ENCODE results near the gene MOB3B.

The MOB3B gene

DNA sequence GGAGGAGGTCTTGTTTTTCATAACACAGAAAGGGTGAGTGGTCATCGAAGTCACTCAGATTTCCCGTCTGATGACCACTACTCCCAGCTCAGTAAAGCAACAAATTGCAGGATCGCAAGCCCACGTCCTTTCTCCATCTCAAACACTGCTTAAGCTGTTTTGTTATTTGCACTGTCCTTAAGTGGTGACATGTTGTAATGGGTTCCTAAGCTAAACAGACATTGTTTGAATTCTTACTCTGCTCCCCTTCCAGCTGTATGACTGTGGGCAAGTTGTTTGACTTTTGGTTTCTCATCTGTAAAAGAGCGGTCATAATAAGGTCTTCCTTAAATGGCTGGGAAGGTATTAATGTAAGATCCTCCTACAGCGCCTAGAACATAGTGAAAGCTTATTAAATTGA lies 169.9 kb downstream of the MOB3B start:
- H3K4me3 ChIP-seq (ENCODE audit: low read depth, low read length), result no peak overlapping the region
- TF ChIP-seq, protein P1, sequence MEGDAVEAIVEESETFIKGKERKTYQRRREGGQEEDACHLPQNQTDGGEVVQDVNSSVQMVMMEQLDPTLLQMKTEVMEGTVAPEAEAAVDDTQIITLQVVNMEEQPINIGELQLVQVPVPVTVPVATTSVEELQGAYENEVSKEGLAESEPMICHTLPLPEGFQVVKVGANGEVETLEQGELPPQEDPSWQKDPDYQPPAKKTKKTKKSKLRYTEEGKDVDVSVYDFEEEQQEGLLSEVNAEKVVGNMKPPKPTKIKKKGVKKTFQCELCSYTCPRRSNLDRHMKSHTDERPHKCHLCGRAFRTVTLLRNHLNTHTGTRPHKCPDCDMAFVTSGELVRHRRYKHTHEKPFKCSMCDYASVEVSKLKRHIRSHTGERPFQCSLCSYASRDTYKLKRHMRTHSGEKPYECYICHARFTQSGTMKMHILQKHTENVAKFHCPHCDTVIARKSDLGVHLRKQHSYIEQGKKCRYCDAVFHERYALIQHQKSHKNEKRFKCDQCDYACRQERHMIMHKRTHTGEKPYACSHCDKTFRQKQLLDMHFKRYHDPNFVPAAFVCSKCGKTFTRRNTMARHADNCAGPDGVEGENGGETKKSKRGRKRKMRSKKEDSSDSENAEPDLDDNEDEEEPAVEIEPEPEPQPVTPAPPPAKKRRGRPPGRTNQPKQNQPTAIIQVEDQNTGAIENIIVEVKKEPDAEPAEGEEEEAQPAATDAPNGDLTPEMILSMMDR (IDR thresholded peaks at IDR 0.05; ENCODE audit: borderline replicate concordance, insufficient read depth, low read depth, low read length), result no peak

DNA sequence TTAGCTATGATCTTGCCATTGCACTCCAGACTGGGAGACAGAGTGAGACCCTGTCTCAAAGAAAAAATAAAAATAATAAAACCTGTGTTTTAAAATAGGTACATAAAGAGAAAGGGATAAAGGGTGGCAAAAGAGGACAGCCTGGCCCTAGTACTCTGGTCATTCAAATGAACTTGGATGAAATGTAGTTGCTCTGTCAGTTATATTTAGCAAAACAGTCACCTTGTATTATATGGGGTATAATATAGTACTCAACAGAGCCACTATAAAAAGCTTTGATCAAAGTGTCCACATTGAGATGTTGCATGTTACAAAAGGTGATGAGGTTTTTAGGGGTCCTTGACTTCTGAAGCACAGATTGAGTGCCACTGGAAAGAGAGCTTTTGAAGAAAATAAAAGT lies 171.6 kb downstream of the MOB3B start:
- no peak overlapping the region for H3K4me3 ChIP-seq (ENCODE audit: low read depth, low read length)
- TF ChIP-seq, protein P1 (IDR thresholded peaks at IDR 0.05; ENCODE audit: borderline replicate concordance, insufficient read depth, low read depth, low read length), result no peak

- TF ChIP-seq, protein P1 (IDR thresholded peaks at IDR 0.05; ENCODE audit: borderline replicate concordance, insufficient read depth, low read depth, low read length), result no peak
- no peak overlapping the region for H3K4me3 ChIP-seq (ENCODE audit: low read depth, low read length)
Observed at GRCh38 chr9:27356446-27356845, 173.2 kb downstream of the MOB3B start.

DNA sequence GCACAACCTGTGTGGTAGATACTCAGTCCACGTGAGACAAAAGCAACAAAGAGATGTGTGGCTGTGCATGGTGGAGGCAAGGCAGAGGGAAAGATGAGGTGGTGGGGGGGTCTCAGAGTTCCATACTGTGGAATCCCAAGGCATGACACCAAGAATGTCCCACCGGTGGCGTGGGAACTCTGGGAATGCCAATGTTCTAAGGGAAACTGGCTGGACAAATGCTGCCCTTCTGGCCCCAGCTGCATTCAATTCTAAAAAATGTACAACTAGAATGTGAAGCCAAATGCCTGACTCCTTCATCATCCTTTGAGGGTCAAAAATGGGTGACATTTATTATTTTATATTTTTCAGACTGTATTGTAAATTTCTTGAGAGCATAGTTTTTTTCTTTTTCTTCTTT lies 174.4 kb downstream of the MOB3B start:
- TF ChIP-seq, protein P1 (IDR thresholded peaks at IDR 0.05; ENCODE audit: borderline replicate concordance, insufficient read depth, low read depth, low read length), result no peak
- H3K4me3 ChIP-seq (ENCODE audit: low read depth, low read length), result no peak overlapping the region

- no peak overlapping the region for H3K4me3 ChIP-seq (ENCODE audit: low read depth, low read length)
Observed at GRCh38 chr9:27353474-27354229, 176.0 kb downstream of the MOB3B start.

GRCh38 chr9:27353166-27353473 lies 176.5 kb downstream of the MOB3B start:
- H3K4me3 ChIP-seq (ENCODE audit: low read depth, low read length), result no peak overlapping the region
- TF ChIP-seq, protein P1 (IDR thresholded peaks at IDR 0.05; ENCODE audit: borderline replicate concordance, insufficient read depth, low read depth, low read length), result no peak

More at GRCh38 chr9:27353474-27354229, 176.0 kb downstream of the MOB3B start:
- TF ChIP-seq, protein P1 (IDR thresholded peaks at IDR 0.05; ENCODE audit: borderline replicate concordance, insufficient read depth, low read depth, low read length), result peak; percentile 12; the same call in 1 of the 2 replicates

DNA sequence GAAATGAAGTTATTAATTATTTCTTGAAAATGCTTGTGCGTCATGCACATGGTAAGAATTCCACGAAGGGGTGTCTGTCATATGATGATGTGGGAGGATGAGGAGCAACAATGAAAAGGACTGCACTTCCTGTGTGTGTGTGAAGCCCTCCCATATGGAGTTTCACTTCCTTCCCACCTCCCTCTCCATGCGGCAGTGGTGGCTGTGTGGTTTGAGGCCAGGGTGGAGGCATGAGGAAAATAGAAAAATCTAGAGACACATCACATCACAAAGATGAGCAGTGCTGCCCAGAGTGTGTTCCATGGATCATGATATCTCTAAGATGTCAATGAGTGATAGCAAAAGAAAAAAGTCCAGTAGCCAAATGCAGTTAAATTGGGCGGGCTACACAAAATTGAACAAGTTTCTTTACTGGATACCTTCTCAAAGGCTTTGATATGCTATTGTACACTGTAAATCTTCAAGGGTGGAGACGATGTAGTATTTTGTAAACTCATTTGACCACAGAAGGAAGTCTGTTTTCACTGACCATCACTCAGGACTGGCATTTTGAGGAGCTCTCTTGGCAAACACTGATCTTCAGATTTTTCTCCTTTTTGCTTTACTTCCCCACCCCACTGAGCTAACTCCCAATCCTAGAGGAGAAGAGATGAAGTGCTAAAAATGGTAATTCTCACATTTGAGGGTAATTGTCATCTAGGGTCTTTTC lies 177.0 kb downstream of the MOB3B start:
- TF ChIP-seq, protein P1 (IDR thresholded peaks at IDR 0.05; ENCODE audit: borderline replicate concordance, insufficient read depth, low read depth, low read length), result no peak
- no peak overlapping the region for H3K4me3 ChIP-seq (ENCODE audit: low read depth, low read length)

Measured in GM12875 (cell line).